Measurements from ENCODE around the gene ARHGEF9. TPM values are rescaled to one million over a fixed set of nuclear protein-coding genes. Genes with fewer than 3 reads are reported as not detected.

ARHGEF9 gene
- total RNA-seq, 4 donors from 2014 or later, result 29.9 to 108 (median 36.9) TPM

DNA sequence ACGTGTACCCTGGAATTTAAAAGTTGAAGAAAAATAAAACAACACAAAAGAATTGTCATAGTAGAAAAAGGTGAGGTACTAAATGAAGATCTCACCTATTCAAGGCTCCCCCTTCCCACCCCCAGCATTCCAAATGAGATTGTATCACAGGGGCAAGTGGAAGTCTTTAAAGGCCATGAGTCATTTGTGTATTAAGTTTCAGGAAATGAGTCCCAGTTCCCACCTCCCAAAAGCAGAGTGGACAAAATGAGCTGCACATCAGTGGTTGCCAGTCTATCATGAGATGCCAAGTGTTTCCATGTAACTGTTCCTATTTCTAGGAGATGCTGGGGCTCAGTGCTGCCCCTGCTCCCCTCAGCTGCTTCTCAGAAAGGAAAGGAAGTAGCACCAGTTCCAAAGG, 20.1 kb downstream of the ARHGEF9 start:
- H3K27ac ChIP-seq, result no peak overlapping the region
- intact Hi-C loops (cut with DNase I; ENCODE audit: low total_unique reads), result no loop called here
- no peaks in the 10 kb centered on the region for H3K4me1 ChIP-seq
- no peaks in the 10 kb centered on the region for H3K36me3 ChIP-seq
- H3K9me3 ChIP-seq, result no peaks in the 10 kb centered on the region
- DNase-seq, result no peak
- no peak overlapping the region for H3K4me3 ChIP-seq
- TF ChIP-seq POLR2A (IDR thresholded peaks at IDR 0.05), result no peak
- TF ChIP-seq, protein P1, sequence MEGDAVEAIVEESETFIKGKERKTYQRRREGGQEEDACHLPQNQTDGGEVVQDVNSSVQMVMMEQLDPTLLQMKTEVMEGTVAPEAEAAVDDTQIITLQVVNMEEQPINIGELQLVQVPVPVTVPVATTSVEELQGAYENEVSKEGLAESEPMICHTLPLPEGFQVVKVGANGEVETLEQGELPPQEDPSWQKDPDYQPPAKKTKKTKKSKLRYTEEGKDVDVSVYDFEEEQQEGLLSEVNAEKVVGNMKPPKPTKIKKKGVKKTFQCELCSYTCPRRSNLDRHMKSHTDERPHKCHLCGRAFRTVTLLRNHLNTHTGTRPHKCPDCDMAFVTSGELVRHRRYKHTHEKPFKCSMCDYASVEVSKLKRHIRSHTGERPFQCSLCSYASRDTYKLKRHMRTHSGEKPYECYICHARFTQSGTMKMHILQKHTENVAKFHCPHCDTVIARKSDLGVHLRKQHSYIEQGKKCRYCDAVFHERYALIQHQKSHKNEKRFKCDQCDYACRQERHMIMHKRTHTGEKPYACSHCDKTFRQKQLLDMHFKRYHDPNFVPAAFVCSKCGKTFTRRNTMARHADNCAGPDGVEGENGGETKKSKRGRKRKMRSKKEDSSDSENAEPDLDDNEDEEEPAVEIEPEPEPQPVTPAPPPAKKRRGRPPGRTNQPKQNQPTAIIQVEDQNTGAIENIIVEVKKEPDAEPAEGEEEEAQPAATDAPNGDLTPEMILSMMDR (IDR thresholded peaks at IDR 0.05), result no peak
- WGBS, 2 donors (ENCODE audit: low coverage in 1 of 2), result 71% methylated on average over 1 of the region's 1 CpG; no CpG with 5 or more reads in 1 of the 2 donors
- in situ Hi-C loops (cut with MboI; ENCODE audit: low pct_ligation_motif_present in 1 of 4, low pct_unique_long_range_greater_than_20kb in 1 of 4, low sequenced_read_pairs in 3 of 4), result loop anchor here in 1 of 4 donors (25.0 kb wide), 1 partner anchor 203 kb away; no protein-coding TSS in a partner anchor
- no peaks in the 10 kb centered on the region for H3K27me3 ChIP-seq

DNA sequence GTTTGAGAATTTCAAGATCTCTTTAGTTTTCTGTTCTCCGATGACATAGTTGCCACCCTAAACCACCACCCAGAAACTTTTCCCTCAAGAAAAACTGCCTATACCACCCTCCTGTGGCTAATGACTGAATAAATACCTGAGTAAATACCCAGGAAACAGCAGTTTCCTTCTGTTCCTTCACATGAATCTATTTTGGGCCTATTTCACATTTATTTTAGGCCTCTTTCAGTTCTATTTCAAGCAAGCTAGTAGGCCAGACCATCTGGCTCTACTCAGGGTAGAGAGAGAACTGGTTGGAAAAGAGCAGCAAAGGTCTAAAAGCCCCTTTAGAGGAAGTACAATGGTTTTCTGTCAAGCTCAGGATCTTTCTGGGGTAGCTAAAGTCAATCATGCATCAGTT, 23.4 kb downstream of the ARHGEF9 start:
- Histone ChIP-seq H3K4me3 (no peak overlapping the region), H3K9me3 (no peaks in the 10 kb centered on the region), H3K4me1 (no peaks in the 10 kb centered on the region), H3K27ac (no peak overlapping the region), H3K36me3 (no peaks in the 10 kb centered on the region), H3K27me3 (no peaks in the 10 kb centered on the region)
- 79% methylated on average over 1 of the region's 1 CpG; no CpG with 5 or more reads in 1 of the 2 donors for WGBS, 2 donors (ENCODE audit: low coverage in 1 of 2)
- intact Hi-C loops (cut with DNase I; ENCODE audit: low total_unique reads) (no loop called here), in situ Hi-C loops (cut with MboI; ENCODE audit: low pct_ligation_motif_present in 1 of 4, low pct_unique_long_range_greater_than_20kb in 1 of 4, low sequenced_read_pairs in 3 of 4) (loop anchor here in 1 of 4 donors (25.0 kb wide), 1 partner anchor 199 kb away; no protein-coding TSS in a partner anchor)
- no peak for DNase-seq
- TF ChIP-seq, protein P1 (IDR thresholded peaks at IDR 0.05), result peak in 1 of 5 experiments; percentile 9
- TF ChIP-seq POLR2AphosphoS5 (IDR thresholded peaks at IDR 0.05) (no peak), EP300 (IDR thresholded peaks at IDR 0.05; ENCODE audit: low read depth) (no peak), POLR2A (IDR thresholded peaks at IDR 0.05) (no peak)

DNA sequence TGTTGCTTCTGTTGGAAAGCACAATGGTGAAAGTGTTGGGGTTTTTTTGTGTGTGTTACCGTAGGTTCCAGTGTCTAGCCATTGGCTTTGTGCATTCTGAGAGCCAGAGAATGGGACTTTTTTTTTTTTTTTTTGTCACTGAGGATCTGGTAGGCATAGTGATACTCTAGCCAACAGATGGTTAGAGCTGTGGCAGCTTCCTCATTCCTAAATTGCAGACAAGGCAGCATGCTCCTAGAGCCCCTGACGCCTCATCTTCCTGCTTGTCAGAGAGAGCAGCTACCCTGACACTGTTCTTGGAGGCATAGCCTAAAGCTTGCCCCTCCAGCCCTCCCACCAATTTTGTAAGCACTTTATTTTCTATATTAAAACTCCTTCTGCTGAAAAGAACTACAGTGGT, 27.0 kb downstream of the ARHGEF9 start:
- intact Hi-C loops (cut with DNase I; ENCODE audit: low total_unique reads) (no loop called here), in situ Hi-C loops (cut with MboI; ENCODE audit: low pct_ligation_motif_present in 1 of 4, low pct_unique_long_range_greater_than_20kb in 1 of 4, low sequenced_read_pairs in 3 of 4) (loop anchor here in 1 of 4 donors (25.0 kb wide), 1 partner anchor 196 kb away; no protein-coding TSS in a partner anchor)
- Histone ChIP-seq H3K4me3 (no peak overlapping the region), H3K36me3 (no peaks in the 10 kb centered on the region), H3K4me1 (peaks cover 0 to 14% (median 4%) of the 10 kb centered on the region in 4 donors), H3K9me3 (no peaks in the 10 kb centered on the region), H3K27me3 (no peaks in the 10 kb centered on the region), H3K27ac (no peak overlapping the region)
- no peak for DNase-seq
- 74 to 83% methylated on average over 1 to 2 of the region's 2 CpGs for WGBS, 2 donors (ENCODE audit: low coverage in 1 of 2)
- TF ChIP-seq EP300 (IDR thresholded peaks at IDR 0.05; ENCODE audit: low read depth) (no peak), POLR2A (IDR thresholded peaks at IDR 0.05) (no peak), POLR2AphosphoS5 (IDR thresholded peaks at IDR 0.05) (no peak)
- TF ChIP-seq, protein P1 (IDR thresholded peaks at IDR 0.05), result no peak

DNA sequence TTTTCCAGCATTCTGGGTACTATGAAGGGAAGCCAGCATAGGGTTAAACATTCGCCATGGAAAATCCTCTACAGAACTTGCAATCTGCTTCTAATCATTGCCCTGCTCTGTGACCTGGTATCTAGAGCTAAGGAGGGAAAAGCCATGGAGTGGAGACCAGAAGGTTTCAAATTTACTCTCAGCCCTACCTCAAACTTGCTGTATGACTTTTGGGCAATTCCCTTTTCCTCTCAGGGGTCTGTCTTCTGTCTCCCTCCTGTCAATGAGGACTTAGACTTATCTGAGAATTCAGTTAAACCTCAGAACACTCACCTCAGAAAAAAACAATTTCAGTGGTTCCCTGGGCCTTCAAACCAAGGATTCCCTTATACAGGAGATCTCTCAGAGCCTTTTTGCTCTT, 29.1 kb downstream of the ARHGEF9 start:
- in situ Hi-C loops (cut with MboI; ENCODE audit: low pct_ligation_motif_present in 1 of 4, low pct_unique_long_range_greater_than_20kb in 1 of 4, low sequenced_read_pairs in 3 of 4), result loop anchor here in 1 of 4 donors (25.0 kb wide), 1 partner anchor 194 kb away; no protein-coding TSS in a partner anchor
- 61% methylated on average over 1 of the region's 1 CpG; no CpG with 5 or more reads in 1 of the 2 donors for WGBS, 2 donors (ENCODE audit: low coverage in 1 of 2)
- peak overlapping the region in 1 of 4 donors; percentile 67 for H3K4me3 ChIP-seq

More for the DNA sequence above, 29.1 kb downstream of the ARHGEF9 start:
- intact Hi-C loops (cut with DNase I; ENCODE audit: low total_unique reads), result no loop called here
- no peak for DNase-seq
- TF ChIP-seq POLR2AphosphoS5 (IDR thresholded peaks at IDR 0.05) (no peak), POLR2A (IDR thresholded peaks at IDR 0.05) (no peak), EP300 (IDR thresholded peaks at IDR 0.05; ENCODE audit: low read depth) (no peak)
- TF ChIP-seq, protein P1 (IDR thresholded peaks at IDR 0.05), result no peak
- H3K27ac ChIP-seq, result peak overlapping the region; percentile 90 to 94 (median 92)
- peaks cover 0 to 20% (median 6%) of the 10 kb centered on the region in 4 donors for H3K4me1 ChIP-seq
- no peaks in the 10 kb centered on the region for H3K27me3 ChIP-seq
- no peaks in the 10 kb centered on the region for H3K9me3 ChIP-seq
- no peaks in the 10 kb centered on the region for H3K36me3 ChIP-seq

All from transverse colon (tissue), 4 donors.